A549 (cell line): ENCODE data around the gene DLG2. TPM values are rescaled to one million over a fixed set of nuclear protein-coding genes. Genes with fewer than 3 reads are reported as not detected.

Experiments
- ATAC-seq, 2 experiments: fragments of 200-7000 bp in 1 of 2; fragments of >200 bp in 1 of 2; cut with Nextera tagmentation in 1 of 2; cut with Tn5 transposase in 1 of 2; 3 replicates each; pipeline versions ENCODE4 v1.8.0 to v1.9.1; 2018 to 2020; ENCODE audit warnings: mild to moderate bottlenecking in 1 of 2, moderate library complexity in 1 of 2
- CTCF ChIA-PET: fragments of 300-600 bp; sonication (Branson Sonifier 250); formaldehyde crosslinking; extraction: SDS; loops from one replicate; lab custom pipeline; 2021; ENCODE audit warnings: antibody characterized with exemption, inconsistent platforms; lab: Yijun Ruan, JAX
- POLR2A ChIA-PET: fragments of 350-600 bp; formaldehyde crosslinking; extraction: SDS; loops from one replicate; lab custom pipeline; 2021; ENCODE audit warnings: antibody characterized with exemption, inconsistent platforms; lab: Yijun Ruan, JAX
- DNase-seq, 2 experiments: peaks; one replicate each; pipeline versions ENCODE4 v3.0.0 to v3.0.0-alpha.2; 2011 to 2016; ENCODE audit warnings: low read depth in 1 of 2, low spot score in 1 of 2
- FAIRE-seq: peaks from 2 replicates; lab custom pipeline; 2011; peaks lifted over from hg19 to GRCh38; lab: Jason Lieb, UNC
- H3K27ac ChIP-seq, 2 experiments: fragments of >200 bp; sonication (Bioruptor Twin); formaldehyde crosslinking; 3 replicates each; pipeline ENCODE4 v1.5.1; 2016 to 2017
- H3K4me1 ChIP-seq: fragments of >200 bp; sonication (Bioruptor Twin); formaldehyde crosslinking; 3 replicates; pipeline ENCODE4 v1.6.1; 2016
- H3K4me2 ChIP-seq: fragments of >200 bp; sonication (Bioruptor Twin); formaldehyde crosslinking; 3 replicates; pipeline ENCODE4 v1.6.1; 2016
- H3K4me3 ChIP-seq: fragments of >200 bp; sonication (Bioruptor Twin); formaldehyde crosslinking; 3 replicates; pipeline ENCODE4 v1.5.1; 2016
- H3K9me3 ChIP-seq: fragments of >200 bp; sonication (Bioruptor Twin); formaldehyde crosslinking; 3 replicates; pipeline ENCODE4 v1.6.1; 2016
- CEBPB ChIP-seq, 2 experiments: fragments of >200 bp in 1 of 2; sonication (Bioruptor Twin) in 1 of 2; formaldehyde crosslinking in 1 of 2; IDR thresholded peaks; 2 replicates each; pipeline ENCODE4 v1.6.1; 2012 to 2016
- EHF ChIP-seq: fragments of 250-450 bp; sonication (Bioruptor Pico); IDR thresholded peaks from 2 replicates; pipeline ENCODE4 v1.5.0; 2020; ENCODE audit warnings: mild to moderate bottlenecking
- FOSB ChIP-seq: fragments of 250-450 bp; sonication (Bioruptor Pico); IDR thresholded peaks from 2 replicates; pipeline ENCODE4 v1.5.0; 2020; ENCODE audit warnings: mild to moderate bottlenecking, moderate library complexity
- GATA3 ChIP-seq: IDR thresholded peaks from 2 replicates; pipeline ENCODE4 v1.6.1; 2012; ENCODE audit warnings: borderline replicate concordance
- HEYL ChIP-seq: fragments of 250-450 bp; sonication (Bioruptor Pico); IDR thresholded peaks from 2 replicates; pipeline ENCODE4 v1.8.0; 2021; ENCODE audit warnings: mild to moderate bottlenecking, moderate library complexity
- HOXB13 ChIP-seq: fragments of 250-450 bp; sonication (Bioruptor Pico); IDR thresholded peaks from 2 replicates; pipeline ENCODE4 v1.5.0; 2020; ENCODE audit warnings: low read depth, mild to moderate bottlenecking, moderate library complexity
- KDM1A ChIP-seq: fragments of 200-600 bp; sonication (generic); IDR thresholded peaks from 2 replicates; pipeline ENCODE4 v1.6.1; 2016; ENCODE audit warnings: low read depth, mild to moderate bottlenecking
- MAZ ChIP-seq: fragments of 150-350 bp; IDR thresholded peaks from 2 replicates; pipeline ENCODE4 v1.6.1; 2014; ENCODE audit warnings: antibody characterized with exemption, low read depth, low read length, borderline replicate concordance
- NR3C1 ChIP-seq: fragments of >200 bp; sonication (Bioruptor Twin); formaldehyde crosslinking; IDR thresholded peaks from 3 replicates; pipeline ENCODE4 v1.6.1; 2017
- PHF8 ChIP-seq: fragments of 200-600 bp; sonication (generic); IDR thresholded peaks from 2 replicates; pipeline ENCODE4 v1.6.1; 2016; ENCODE audit warnings: low read depth, mild to moderate bottlenecking, antibody characterized with exemption, moderate library complexity, borderline replicate concordance
- POLR2A ChIP-seq: IDR thresholded peaks from 2 replicates; pipeline ENCODE4 v1.6.1; 2012; ENCODE audit warnings: mild to moderate bottlenecking, low read length
- RFX5 ChIP-seq: fragments of 450-650 bp; IDR thresholded peaks from 2 replicates; pipeline ENCODE4 v1.7.1; 2014; ENCODE audit warnings: antibody characterized with exemption, mild to moderate bottlenecking, moderate library complexity
- RNF2 ChIP-seq: fragments of 200-600 bp; sonication (generic); IDR thresholded peaks from 2 replicates; pipeline ENCODE4 v1.6.1; 2016; ENCODE audit warnings: low read depth, mild to moderate bottlenecking, antibody characterized with exemption, moderate library complexity, borderline replicate concordance
- SMC3 ChIP-seq: fragments of >200 bp; sonication (Bioruptor Twin); formaldehyde crosslinking; IDR thresholded peaks from 3 replicates; pipeline ENCODE4 v1.6.1; 2018; ENCODE audit warnings: inconsistent platforms
- TFCP2L1 ChIP-seq: fragments of 250-450 bp; sonication (Bioruptor Pico); IDR thresholded peaks from 2 replicates; pipeline ENCODE4 v1.5.0; 2021; ENCODE audit warnings: mild to moderate bottlenecking
- TP53 ChIP-seq: fragments of 250-450 bp; sonication (Bioruptor Pico); IDR thresholded peaks from 2 replicates; pipeline ENCODE4 v1.5.0; 2021; ENCODE audit warnings: mild to moderate bottlenecking, moderate library complexity
- ZSCAN20 ChIP-seq: fragments of 250-450 bp; sonication (Bioruptor Pico); IDR thresholded peaks from 2 replicates; pipeline ENCODE4 v1.8.0; 2022; ENCODE audit warnings: mild to moderate bottlenecking, moderate library complexity
- WGBS: methylation state at CpG from one replicate; pipeline ENCODE4 v1.1.6; 2017; ENCODE audit errors: missing lambda C conversion rate; 5-methylcytosine and 5-hydroxymethylcytosine counted together
- polyA plus RNA-seq, 4 experiments: library from polyadenylated mRNA; depleted of rRNA in 3 of 4; stranded (reverse); fragments of >200 nt; fragmentation: RNase III in 1 of 4; extraction: RNeasy Plus Mini Kit Qiagen cat#74134 plus additional on column Dnase treatment in 1 of 4; gene quantifications; 2 replicates in 3 of 4; 3 replicates in 1 of 4; pipeline ENCODE4 v1.2.3, GENCODE V29; 2011 to 2017
- TF ChIP-seq, protein P1 (sequence below): IDR thresholded peaks from 2 replicates; pipeline ENCODE4 v1.6.1; 2012; ENCODE audit warnings: low read depth, borderline replicate concordance
- TF ChIP-seq, protein P2 (sequence below): fragments of 450-650 bp; IDR thresholded peaks from 2 replicates; pipeline ENCODE4 v1.6.1; 2014; ENCODE audit warnings: antibody characterized with exemption
- TF ChIP-seq, protein P3 (sequence below): fragments of >200 bp; sonication (Bioruptor Twin); formaldehyde crosslinking; IDR thresholded peaks from 2 replicates; pipeline ENCODE4 v1.6.1; 2016
- TF ChIP-seq, protein P4 (sequence below): IDR thresholded peaks from 2 replicates; pipeline ENCODE4 v1.6.1; 2012
- TF ChIP-seq, protein P5 (sequence below): fragments of 250-450 bp; sonication (Bioruptor Pico); IDR thresholded peaks from 2 replicates; pipeline ENCODE4 v1.5.0; 2021; ENCODE audit warnings: mild to moderate bottlenecking, moderate library complexity, borderline replicate concordance
- TF ChIP-seq, protein P6 (sequence below): fragments of 200-600 bp; sonication (generic); IDR thresholded peaks from 2 replicates; pipeline ENCODE4 v1.6.1; 2016; ENCODE audit warnings: antibody characterized with exemption, mild to moderate bottlenecking, moderate library complexity
- TF ChIP-seq, protein P7 (sequence below): fragments of 150-350 bp; IDR thresholded peaks from 2 replicates; pipeline ENCODE4 v1.6.1; 2014; ENCODE audit warnings: low read depth, mild to moderate bottlenecking, low read length
- TF ChIP-seq, protein P8 (sequence below): fragments of >200 bp; sonication (Bioruptor Twin); formaldehyde crosslinking; IDR thresholded peaks from 3 replicates; pipeline ENCODE4 v1.5.1; 2016

The DLG2 gene
- polyA plus RNA-seq, 2 of the 4 experiments (the other 2 are of a cell fraction), result 0.26 to 0.79 TPM

DNA sequence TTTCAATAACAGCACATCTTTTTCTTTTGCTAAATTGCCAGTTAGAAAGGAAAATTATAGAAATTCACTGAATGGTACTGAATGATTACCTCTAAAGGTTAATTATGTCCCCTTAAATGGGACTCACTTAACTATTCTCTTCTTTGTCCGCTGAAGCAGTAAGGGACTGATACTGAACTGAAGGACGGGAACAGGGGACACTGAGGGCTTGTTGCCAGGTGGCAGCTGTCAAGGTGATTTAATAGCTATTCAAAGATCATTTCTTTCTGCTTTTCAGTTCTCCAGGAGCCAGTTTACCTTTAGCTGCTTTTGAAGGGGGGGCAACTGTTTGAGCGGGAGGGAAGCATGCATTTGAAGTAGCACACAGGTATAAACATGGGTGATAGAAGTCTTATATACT lies 2015.5 kb downstream of the DLG2 start:
- FAIRE-seq (no peak), ATAC-seq (no peak), DNase-seq (no peak)
- H3K4me1 ChIP-seq, result no peaks in the 10 kb centered on the region
- ChIA-PET CTCF (no interaction called here), POLR2A (no interaction called here)
- 43% methylated on average over 3 of the region's 3 CpGs for WGBS
- no peak for TF ChIP-seq TFCP2L1 (CRISPR knock-in tag)
- no peak for TF ChIP-seq HOXB13
- TF ChIP-seq, protein P1, sequence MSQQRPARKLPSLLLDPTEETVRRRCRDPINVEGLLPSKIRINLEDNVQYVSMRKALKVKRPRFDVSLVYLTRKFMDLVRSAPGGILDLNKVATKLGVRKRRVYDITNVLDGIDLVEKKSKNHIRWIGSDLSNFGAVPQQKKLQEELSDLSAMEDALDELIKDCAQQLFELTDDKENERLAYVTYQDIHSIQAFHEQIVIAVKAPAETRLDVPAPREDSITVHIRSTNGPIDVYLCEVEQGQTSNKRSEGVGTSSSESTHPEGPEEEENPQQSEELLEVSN, result no peak
- TF ChIP-seq SMC3, result no peak
- no peak for TF ChIP-seq POLR2A
- TF ChIP-seq, protein P2, sequence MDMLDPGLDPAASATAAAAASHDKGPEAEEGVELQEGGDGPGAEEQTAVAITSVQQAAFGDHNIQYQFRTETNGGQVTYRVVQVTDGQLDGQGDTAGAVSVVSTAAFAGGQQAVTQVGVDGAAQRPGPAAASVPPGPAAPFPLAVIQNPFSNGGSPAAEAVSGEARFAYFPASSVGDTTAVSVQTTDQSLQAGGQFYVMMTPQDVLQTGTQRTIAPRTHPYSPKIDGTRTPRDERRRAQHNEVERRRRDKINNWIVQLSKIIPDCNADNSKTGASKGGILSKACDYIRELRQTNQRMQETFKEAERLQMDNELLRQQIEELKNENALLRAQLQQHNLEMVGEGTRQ, result no peak
- no peak for TF ChIP-seq GATA3
- H3K9me3 ChIP-seq, result no peaks in the 10 kb centered on the region
- H3K4me2 ChIP-seq, result no peak overlapping the region
- H3K27ac ChIP-seq, result no peak overlapping the region
- no peak overlapping the region for H3K4me3 ChIP-seq

DNA sequence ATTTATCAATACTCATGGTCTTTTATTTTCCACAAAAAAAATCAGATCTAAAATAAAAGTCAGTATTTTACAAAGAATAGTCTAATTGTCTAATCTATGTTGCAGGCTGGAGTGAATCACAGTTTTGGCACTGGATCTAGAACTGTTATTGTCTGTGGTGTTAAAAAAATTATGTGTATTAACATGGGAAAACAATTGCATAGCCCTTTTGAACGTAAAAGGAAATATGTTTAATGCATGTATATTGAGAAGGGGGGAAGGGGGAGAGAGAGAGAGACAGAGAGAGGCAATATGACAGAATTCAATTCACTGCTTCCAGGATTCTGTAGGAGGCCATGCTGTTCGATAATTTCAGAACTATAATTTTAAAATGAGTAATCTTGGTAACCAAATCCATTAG lies 2016.1 kb downstream of the DLG2 start:
- POLR2A ChIA-PET, result no interaction called here
- no peak overlapping the region for H3K4me2 ChIP-seq
- ATAC-seq, result no peak
- no peak for DNase-seq
- H3K4me1 ChIP-seq, result no peaks in the 10 kb centered on the region
- H3K27ac ChIP-seq, result no peak overlapping the region
- TF ChIP-seq RFX5 (no peak), CEBPB (IDR thresholded peaks at IDR 0.05) (no peak), KDM1A (no peak), EHF (CRISPR knock-in tag) (no peak)
- CTCF ChIA-PET, result no interaction called here
- FAIRE-seq, result no peak
- H3K9me3 ChIP-seq, result no peaks in the 10 kb centered on the region
- no peak overlapping the region for H3K4me3 ChIP-seq
- 7% methylated on average over 2 of the region's 2 CpGs for WGBS

DNA sequence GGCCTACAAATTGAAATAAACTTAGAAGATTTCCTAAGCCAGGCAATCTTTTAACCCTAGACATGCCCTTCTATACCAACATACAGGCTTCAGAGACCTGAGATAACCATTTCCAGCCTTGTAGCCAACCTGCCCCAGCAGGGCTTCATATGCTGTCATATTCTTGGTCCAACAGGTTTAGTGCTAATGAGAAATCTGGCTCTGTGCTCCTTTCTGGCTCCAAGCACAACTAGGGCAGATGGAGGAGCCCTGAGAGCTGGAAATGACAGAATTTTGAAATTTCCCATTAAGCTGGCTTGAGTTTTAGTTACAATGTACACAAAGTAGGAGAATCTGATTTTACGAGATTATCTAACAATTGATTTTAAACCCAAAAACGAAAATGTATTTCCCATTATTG lies 2018.0 kb downstream of the DLG2 start:
- CTCF ChIA-PET, result no interaction called here
- Histone ChIP-seq H3K4me2 (no peak overlapping the region), H3K27ac (no peak overlapping the region), H3K4me3 (no peak overlapping the region), H3K4me1 (no peaks in the 10 kb centered on the region), H3K9me3 (no peaks in the 10 kb centered on the region)
- DNase-seq (no peak), ATAC-seq (no peak), FAIRE-seq (no peak)
- 7% methylated on average over 2 of the region's 2 CpGs for WGBS
- POLR2A ChIA-PET, result no interaction called here
- TF ChIP-seq NR3C1 (no peak), TP53 (CRISPR knock-in tag) (no peak), FOSB (CRISPR knock-in tag) (no peak), CEBPB (IDR thresholded peaks at IDR 0.05) (no peak), PHF8 (no peak), HEYL (no peak), MAZ (no peak), RNF2 (no peak), RFX5 (no peak), ZSCAN20 (no peak)
- TF ChIP-seq, protein P3, sequence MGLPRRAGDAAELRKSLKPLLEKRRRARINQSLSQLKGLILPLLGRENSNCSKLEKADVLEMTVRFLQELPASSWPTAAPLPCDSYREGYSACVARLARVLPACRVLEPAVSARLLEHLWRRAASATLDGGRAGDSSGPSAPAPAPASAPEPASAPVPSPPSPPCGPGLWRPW, result no peak
- TF ChIP-seq, protein P4, sequence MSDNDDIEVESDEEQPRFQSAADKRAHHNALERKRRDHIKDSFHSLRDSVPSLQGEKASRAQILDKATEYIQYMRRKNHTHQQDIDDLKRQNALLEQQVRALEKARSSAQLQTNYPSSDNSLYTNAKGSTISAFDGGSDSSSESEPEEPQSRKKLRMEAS, result no peak
- TF ChIP-seq, protein P5, sequence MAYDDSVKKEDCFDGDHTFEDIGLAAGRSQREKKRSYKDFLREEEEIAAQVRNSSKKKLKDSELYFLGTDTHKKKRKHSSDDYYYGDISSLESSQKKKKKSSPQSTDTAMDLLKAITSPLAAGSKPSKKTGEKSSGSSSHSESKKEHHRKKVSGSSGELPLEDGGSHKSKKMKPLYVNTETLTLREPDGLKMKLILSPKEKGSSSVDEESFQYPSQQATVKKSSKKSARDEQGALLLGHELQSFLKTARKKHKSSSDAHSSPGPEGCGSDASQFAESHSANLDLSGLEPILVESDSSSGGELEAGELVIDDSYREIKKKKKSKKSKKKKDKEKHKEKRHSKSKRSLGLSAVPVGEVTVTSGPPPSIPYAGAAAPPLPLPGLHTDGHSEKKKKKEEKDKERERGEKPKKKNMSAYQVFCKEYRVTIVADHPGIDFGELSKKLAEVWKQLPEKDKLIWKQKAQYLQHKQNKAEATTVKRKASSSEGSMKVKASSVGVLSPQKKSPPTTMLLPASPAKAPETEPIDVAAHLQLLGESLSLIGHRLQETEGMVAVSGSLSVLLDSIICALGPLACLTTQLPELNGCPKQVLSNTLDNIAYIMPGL, result no peak
- TF ChIP-seq, protein P6, sequence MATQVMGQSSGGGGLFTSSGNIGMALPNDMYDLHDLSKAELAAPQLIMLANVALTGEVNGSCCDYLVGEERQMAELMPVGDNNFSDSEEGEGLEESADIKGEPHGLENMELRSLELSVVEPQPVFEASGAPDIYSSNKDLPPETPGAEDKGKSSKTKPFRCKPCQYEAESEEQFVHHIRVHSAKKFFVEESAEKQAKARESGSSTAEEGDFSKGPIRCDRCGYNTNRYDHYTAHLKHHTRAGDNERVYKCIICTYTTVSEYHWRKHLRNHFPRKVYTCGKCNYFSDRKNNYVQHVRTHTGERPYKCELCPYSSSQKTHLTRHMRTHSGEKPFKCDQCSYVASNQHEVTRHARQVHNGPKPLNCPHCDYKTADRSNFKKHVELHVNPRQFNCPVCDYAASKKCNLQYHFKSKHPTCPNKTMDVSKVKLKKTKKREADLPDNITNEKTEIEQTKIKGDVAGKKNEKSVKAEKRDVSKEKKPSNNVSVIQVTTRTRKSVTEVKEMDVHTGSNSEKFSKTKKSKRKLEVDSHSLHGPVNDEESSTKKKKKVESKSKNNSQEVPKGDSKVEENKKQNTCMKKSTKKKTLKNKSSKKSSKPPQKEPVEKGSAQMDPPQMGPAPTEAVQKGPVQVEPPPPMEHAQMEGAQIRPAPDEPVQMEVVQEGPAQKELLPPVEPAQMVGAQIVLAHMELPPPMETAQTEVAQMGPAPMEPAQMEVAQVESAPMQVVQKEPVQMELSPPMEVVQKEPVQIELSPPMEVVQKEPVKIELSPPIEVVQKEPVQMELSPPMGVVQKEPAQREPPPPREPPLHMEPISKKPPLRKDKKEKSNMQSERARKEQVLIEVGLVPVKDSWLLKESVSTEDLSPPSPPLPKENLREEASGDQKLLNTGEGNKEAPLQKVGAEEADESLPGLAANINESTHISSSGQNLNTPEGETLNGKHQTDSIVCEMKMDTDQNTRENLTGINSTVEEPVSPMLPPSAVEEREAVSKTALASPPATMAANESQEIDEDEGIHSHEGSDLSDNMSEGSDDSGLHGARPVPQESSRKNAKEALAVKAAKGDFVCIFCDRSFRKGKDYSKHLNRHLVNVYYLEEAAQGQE, result no peak
- TF ChIP-seq, protein P7, sequence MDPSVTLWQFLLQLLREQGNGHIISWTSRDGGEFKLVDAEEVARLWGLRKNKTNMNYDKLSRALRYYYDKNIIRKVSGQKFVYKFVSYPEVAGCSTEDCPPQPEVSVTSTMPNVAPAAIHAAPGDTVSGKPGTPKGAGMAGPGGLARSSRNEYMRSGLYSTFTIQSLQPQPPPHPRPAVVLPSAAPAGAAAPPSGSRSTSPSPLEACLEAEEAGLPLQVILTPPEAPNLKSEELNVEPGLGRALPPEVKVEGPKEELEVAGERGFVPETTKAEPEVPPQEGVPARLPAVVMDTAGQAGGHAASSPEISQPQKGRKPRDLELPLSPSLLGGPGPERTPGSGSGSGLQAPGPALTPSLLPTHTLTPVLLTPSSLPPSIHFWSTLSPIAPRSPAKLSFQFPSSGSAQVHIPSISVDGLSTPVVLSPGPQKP, result no peak
- TF ChIP-seq, protein P8, sequence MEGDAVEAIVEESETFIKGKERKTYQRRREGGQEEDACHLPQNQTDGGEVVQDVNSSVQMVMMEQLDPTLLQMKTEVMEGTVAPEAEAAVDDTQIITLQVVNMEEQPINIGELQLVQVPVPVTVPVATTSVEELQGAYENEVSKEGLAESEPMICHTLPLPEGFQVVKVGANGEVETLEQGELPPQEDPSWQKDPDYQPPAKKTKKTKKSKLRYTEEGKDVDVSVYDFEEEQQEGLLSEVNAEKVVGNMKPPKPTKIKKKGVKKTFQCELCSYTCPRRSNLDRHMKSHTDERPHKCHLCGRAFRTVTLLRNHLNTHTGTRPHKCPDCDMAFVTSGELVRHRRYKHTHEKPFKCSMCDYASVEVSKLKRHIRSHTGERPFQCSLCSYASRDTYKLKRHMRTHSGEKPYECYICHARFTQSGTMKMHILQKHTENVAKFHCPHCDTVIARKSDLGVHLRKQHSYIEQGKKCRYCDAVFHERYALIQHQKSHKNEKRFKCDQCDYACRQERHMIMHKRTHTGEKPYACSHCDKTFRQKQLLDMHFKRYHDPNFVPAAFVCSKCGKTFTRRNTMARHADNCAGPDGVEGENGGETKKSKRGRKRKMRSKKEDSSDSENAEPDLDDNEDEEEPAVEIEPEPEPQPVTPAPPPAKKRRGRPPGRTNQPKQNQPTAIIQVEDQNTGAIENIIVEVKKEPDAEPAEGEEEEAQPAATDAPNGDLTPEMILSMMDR, result no peak
